GM04504 (cell line): ENCODE measurements around the gene FAM149A.

Source experiments
- DNase-seq: peaks from one replicate; pipeline ENCODE4 v3.0.0-alpha.2; 2012; ENCODE audit warnings: low read depth

The FAM149A gene

GRCh38 chr4:186158966-186159365 is 54.5 kb downstream of the FAM149A start:
- no peak for DNase-seq

DNA sequence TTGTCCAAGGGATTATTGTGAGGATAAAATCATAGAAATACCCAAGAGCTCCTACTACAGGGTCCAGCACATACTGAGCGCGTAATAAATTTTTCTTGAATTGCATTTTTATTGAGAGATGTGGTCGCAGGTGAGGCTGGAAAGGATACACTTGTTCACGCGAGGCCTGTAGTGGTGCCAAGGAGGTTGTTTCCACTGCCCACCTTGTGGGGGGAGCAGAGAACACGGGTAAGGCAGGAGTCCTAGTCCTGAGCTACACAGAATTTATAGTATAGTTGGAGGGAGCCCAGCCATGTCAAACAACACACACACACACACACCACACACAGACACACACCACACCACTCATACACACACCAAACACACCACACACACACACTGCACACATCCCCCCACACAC is 55.1 kb downstream of the FAM149A start:
- no peak for DNase-seq

GRCh38 chr4:186161138-186161537 is 56.6 kb downstream of the FAM149A start:
- no peak for DNase-seq

DNA sequence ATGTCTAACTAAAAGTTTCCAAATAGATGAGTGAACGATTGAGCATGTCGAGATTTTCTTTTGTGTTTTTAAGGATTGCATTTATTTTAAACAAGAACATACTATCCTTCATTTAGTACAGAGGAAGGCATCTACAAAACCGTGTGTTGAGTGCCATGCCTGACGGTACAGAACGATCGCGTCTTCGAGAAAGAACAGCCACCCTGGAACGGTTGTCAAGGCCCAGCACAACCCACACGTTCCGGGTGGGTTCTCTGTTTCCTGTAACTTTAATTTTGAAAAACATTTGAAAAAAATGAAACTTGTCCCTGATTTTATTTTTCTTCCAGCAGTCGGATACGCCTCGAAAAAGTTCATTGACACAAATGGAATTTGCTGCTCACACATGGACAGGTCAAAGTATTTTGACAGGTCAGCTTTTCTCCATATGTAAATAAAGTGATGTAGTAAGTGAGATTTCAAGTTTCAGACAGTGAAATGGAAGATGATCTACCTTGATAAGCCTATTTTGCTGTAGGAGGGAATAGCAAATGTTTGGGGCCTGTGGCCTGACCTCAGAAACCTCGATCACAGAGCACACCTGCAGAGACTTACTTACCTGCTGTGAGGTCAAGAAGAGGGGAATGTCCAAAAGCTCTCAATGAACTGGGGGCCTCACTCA is 62.5 kb downstream of the FAM149A start:
- DNase-seq = no peak

GRCh38 chr4:186167605-186168004 is 63.1 kb downstream of the FAM149A start:
- no peak for DNase-seq

DNA sequence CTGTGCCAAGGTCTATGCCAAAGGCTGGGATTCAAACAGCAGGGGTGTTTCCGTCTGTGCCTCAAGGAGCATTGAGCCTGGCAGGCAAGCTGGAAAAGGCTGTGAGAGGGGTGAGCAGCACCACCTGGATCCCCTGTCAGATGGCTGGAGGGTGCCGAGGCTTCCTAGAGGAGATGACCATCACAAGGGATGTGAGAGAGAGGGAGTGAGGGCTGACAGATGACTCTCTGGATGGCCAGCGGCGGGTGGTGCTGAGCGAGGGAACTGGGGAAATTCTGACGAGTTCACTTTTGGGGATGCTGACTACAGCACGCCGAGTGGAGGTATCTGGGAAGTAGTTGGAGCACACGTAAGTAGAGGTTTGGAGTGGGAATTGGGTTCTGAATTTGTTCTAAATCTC is 64.2 kb downstream of the FAM149A start:
- DNase-seq = no peak

DNA sequence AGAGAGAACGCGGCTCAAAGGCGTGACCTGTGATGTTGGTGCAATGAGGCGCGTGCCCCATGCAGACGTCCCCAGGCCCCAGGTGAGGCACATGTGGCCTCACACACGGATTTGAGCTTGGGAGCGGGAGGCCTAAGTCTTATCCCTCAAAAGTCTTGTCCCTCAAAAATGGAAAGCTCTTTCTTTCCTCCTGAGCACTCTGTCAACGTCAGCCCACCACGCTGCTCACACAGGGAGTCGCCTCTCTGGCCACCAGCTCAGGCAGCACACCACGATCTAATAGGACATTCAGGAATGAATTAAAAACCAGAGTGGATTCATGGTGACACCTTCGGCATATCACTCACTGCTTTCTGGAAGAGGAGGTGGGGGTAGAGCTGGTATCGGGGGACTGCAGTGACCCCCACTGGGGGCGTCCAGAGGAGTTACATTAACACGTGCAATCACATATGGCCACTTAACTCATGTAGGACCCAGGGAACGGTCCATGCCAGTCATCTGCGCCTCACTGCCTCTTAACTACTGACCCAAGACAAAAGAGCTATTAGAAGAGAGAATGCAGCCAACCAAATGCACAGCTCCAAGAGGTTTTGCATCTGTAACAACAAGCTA is 64.9 kb downstream of the FAM149A start:
- no peak for DNase-seq

DNA sequence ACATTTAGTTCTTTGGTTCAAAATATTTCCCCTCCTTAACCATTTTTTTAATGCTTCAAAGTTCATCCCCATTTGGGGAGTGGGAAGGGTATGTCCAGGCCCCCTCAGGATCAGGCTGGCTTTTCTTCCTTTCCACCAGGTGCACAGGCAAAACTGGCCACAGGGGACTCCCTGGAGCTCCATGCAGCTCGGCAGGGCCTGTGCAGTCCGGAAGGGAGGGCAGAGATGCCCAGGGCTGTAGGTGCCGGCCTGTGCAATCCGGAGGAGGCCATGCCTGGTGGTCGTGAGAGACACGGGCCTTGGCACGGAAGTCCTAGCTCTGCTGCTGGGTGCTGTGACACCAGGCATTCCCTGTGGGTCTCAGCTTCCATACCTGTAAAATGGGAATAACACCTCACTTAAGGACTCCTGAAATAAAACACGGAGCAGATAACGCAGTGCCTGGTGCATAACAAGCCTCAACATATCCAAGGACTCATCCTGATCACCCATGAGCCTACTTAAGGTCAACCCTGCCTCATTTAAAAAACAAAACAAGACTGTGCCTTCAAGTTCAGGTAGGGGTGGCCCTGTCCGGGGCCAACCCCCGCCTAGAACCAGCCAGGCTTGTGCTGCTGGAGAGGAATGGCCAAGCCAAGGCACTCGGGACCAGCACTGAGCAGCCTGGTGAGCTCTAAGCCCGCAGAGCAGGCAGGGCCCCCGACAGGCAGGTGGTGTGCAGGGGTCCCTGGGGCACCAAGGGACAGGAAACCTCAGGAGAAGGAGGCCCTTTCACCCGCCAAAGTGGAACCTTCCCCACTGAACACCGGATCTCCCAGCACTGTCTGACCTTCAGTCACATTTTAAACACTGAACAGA is 65.7 kb downstream of the FAM149A start:
- no peak for DNase-seq

DNA sequence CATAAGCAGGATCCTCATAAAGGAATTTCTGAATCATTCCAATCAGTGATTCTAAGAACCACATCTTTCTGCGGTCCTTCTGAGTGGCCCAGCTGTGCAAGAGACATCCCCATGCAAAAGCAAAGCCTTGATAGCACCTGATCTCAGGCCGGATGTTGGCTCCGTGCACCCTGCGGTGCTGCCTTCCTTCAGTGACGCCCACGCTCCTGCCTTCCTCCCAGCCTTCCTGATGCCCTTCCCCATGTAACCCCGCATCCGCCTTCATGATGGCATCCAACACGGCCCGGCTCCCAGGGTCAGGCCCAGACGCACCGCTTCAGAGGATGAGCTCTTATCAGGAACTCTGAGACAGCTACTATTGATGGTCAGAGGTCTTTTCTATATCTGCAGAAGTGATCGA is 66.5 kb downstream of the FAM149A start:
- DNase-seq = no peak

GRCh38 chr4:186172546-186172945 is 68.0 kb downstream of the FAM149A start:
- no peak for DNase-seq

DNA sequence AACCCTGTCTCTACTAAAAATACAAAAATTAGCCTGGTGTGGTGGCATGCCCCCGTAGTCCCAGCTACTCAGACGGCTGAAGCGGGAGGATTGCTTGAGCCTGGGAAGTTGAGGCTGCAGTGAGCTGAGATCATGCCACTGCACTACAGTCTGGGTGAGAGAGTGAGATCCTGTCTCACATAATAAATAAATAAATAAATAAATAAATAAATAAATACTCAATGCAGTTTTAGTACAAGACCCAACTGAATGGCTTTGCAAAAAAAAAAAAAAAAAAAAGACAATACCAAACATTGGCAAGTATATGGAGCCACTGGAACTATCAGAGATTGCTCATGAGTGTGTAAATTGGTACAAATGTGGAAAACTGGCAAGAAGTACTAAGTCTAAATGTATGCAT is 83.6 kb downstream of the FAM149A start:
- DNase-seq = no peak

GRCh38 chr4:186189656-186190055 is 85.2 kb downstream of the FAM149A start:
- DNase-seq = no peak

GRCh38 chr4:186190581-186191199 is 86.2 kb downstream of the FAM149A start:
- DNase-seq = no peak

- DNase-seq = peak; percentile 54
Observed at GRCh38 chr4:186191200-186192065, 86.9 kb downstream of the FAM149A start, which contains the start of gene CYP4V2. CYP4V2 (plus strand) TSS chr4:186191567; CDS start chr4:186191824, 257 bp downstream.

DNA sequence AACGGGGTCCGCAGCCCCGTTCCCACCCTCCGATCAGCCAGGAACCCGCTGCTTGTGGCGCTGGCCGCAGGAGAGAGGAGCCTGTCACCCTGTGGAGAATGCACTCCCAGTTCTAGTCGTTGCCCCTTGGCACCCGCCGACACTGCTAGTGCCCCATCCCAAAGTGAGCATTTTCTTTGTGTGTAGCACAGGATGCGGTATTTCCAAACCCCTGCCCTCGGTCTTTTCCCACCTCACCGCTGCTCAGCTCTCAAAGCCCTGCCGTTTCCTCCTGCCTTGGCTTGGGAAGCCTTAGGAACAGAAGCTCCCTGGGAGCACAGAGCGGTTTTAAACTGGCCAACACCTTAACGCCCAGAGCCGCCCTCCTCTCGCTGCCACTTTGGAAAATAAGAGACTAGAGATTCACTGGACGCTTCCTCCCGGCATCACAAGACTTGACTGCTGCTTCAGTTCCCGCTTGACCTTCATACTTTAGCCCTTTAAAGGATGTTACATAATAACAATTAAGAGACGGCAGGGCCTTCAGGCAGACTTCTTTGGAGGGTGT is 87.6 kb downstream of the FAM149A start:
- DNase-seq = peak; percentile 16

DNA sequence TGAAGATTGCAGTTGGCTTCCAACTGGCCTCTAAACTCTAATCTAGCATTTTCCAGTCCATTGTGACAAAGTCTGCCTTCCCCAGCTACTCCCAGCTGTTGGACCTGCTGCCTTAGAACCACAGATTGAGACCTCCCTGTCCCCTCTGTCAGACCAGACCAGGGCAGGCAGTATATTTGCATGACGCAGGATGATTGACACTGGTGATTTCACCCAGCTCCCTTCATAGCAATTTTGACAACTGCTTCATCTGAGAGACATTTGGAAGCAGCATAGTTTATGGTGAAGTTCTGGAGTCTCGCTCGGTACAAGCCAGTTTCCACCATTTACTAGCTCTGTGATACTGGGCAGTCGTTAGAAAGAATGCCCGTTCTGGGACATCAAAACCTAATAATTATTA is 89.3 kb downstream of the FAM149A start:
- DNase-seq = no peak

GRCh38 chr4:186196063-186196462 is 91.6 kb downstream of the FAM149A start:
- no peak for DNase-seq

DNA sequence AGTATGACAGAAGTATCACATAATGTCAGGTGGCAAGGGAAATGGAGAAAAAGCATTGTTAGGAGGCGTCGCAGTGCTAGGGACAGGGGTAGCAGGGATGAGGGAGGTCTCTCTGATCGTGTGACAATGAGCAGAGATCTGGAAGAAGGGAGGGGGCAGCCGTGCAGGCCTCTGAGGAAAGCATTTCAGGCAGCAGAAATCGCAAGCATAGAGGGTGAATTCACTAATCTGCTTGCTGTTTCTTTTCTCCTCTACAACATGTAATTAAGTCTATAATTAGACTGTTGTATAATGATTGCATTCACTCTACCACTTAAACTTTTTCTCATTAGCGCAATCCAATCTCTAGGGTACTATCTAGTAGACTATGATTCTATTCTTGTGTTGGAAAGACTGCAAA is 96.0 kb downstream of the FAM149A start:
- no peak for DNase-seq

DNA sequence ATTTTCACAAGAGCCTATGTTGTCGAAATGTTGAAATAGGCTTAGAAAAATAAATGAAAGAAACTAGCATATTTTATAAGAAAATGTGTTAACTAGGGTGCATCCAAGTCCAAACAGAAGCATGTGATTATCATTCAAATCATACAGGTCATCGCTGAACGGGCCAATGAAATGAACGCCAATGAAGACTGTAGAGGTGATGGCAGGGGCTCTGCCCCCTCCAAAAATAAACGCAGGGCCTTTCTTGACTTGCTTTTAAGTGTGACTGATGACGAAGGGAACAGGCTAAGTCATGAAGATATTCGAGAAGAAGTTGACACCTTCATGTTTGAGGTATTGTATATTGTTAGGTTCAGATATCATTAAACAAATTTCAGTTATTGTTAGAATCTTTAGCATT is 96.5 kb downstream of the FAM149A start:
- DNase-seq = no peak

- no peak for DNase-seq
Observed at GRCh38 chr4:186201535-186202230, 97.2 kb downstream of the FAM149A start.
